ENCODE data around the gene FBXO31. TPM values are rescaled to one million over a fixed set of nuclear protein-coding genes. Genes with fewer than 3 reads are reported as not detected.

Gene FBXO31
- total and polyA plus RNA-seq, 2 donors (not counting 3 experiments of a cell fraction or from before 2014, with no cell fraction given): 17.1 to 31.8 TPM

- FAIRE-seq (no peak), DNase-seq (ENCODE audit: low read depth, low spot score) (no peak)
- Histone ChIP-seq H3K36me3 (ENCODE audit: control insufficient read depth in 2 of 2, extremely low read depth in 1 of 2, insufficient read depth in 2 of 2, low read length in 2 of 2) (peaks cover 0 to 7% of the 10 kb centered on the region in 2 experiments), H3K27ac (ENCODE audit: insufficient read depth, low read depth, low read length) (no peak overlapping the region), H3K4me2 (ENCODE audit: insufficient read depth, low read length) (no peak overlapping the region), H4K20me1 (replicated peaks; ENCODE audit: control insufficient read depth, extremely low read depth, insufficient read depth, low read length) (no peaks in the 10 kb centered on the region), H3K79me2 (ENCODE audit: control insufficient read depth, insufficient read depth, low read length) (no peaks in the 10 kb centered on the region), H3K4me1 (ENCODE audit: control insufficient read depth, extremely low read depth, insufficient read depth, low read length) (no peaks in the 10 kb centered on the region), H2AFZ (ENCODE audit: low read depth, low read length) (no peak overlapping the region), H3K9ac (replicated peaks; ENCODE audit: extremely low read depth, insufficient read depth, low read length) (no peak overlapping the region), H3K9me3 (replicated peaks; ENCODE audit: control insufficient read depth, insufficient read depth, low read length) (no peaks in the 10 kb centered on the region), H3K27me3 (ENCODE audit: control insufficient read depth in 2 of 2, insufficient read depth in 2 of 2, low read length in 2 of 2) (no peaks in the 10 kb centered on the region), H3K9me1 (replicated peaks; ENCODE audit: control insufficient read depth, extremely low read depth, insufficient read depth, low read length) (no peaks in the 10 kb centered on the region), H3K4me3 (replicated peaks in 1 of 3; ENCODE audit: insufficient read depth in 1 of 3, low read depth in 1 of 3, low read length in 3 of 3) (no peak overlapping the region)
- ChIA-PET POLR2A (no interaction called here), CTCF (interaction anchor here (1.0 kb wide), 1 partner anchor 25 kb away, joined by 3 read pairs; no protein-coding TSS in a partner anchor)
- intact Hi-C loops (cut with micrococcal nuclease): no loop called here
- TF ChIP-seq POLR2A (IDR thresholded peaks at IDR 0.05; ENCODE audit: low read depth, low read length) (no peak), EZH2 (IDR thresholded peaks at IDR 0.05; ENCODE audit: borderline replicate concordance, low read depth, low read length, severe bottlenecking) (no peak), MAX (IDR thresholded peaks at IDR 0.05; ENCODE audit: insufficient read depth, insufficient read length) (no peak), FOS (IDR thresholded peaks at IDR 0.05; ENCODE audit: borderline replicate concordance, insufficient read depth, low read length) (no peak), GATA2 (IDR thresholded peaks at IDR 0.05; ENCODE audit: insufficient read depth, insufficient read length, low read depth, low read length) (no peak), MYC (IDR thresholded peaks at IDR 0.05; ENCODE audit: low read depth, low read length) (no peak), JUN (IDR thresholded peaks at IDR 0.05; ENCODE audit: borderline replicate concordance, insufficient read depth, insufficient read length, low read depth) (no peak), POLR2AphosphoS5 (IDR thresholded peaks at IDR 0.05; ENCODE audit: insufficient read depth, low read depth, low read length) (no peak)
- TF ChIP-seq, protein P1, sequence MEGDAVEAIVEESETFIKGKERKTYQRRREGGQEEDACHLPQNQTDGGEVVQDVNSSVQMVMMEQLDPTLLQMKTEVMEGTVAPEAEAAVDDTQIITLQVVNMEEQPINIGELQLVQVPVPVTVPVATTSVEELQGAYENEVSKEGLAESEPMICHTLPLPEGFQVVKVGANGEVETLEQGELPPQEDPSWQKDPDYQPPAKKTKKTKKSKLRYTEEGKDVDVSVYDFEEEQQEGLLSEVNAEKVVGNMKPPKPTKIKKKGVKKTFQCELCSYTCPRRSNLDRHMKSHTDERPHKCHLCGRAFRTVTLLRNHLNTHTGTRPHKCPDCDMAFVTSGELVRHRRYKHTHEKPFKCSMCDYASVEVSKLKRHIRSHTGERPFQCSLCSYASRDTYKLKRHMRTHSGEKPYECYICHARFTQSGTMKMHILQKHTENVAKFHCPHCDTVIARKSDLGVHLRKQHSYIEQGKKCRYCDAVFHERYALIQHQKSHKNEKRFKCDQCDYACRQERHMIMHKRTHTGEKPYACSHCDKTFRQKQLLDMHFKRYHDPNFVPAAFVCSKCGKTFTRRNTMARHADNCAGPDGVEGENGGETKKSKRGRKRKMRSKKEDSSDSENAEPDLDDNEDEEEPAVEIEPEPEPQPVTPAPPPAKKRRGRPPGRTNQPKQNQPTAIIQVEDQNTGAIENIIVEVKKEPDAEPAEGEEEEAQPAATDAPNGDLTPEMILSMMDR (IDR thresholded peaks at IDR 0.05; ENCODE audit: extremely low read depth in 1 of 2, insufficient read depth in 1 of 2, low read depth in 1 of 2, low read length in 2 of 2): no peak
- dilution Hi-C loops (cut with MboI; ENCODE audit: extremely low pct_ligation_motif_present, low sequenced_read_pairs): no loop called here
- BruUV-seq (replicated peaks): no TSS peak
Measured at GRCh38 chr16:87351320-87351698, 32.3 kb downstream of the FBXO31 start.

Measured in endothelial cell of umbilical vein (primary cell).